ENCODE results near the gene SPTBN4.

DNA sequence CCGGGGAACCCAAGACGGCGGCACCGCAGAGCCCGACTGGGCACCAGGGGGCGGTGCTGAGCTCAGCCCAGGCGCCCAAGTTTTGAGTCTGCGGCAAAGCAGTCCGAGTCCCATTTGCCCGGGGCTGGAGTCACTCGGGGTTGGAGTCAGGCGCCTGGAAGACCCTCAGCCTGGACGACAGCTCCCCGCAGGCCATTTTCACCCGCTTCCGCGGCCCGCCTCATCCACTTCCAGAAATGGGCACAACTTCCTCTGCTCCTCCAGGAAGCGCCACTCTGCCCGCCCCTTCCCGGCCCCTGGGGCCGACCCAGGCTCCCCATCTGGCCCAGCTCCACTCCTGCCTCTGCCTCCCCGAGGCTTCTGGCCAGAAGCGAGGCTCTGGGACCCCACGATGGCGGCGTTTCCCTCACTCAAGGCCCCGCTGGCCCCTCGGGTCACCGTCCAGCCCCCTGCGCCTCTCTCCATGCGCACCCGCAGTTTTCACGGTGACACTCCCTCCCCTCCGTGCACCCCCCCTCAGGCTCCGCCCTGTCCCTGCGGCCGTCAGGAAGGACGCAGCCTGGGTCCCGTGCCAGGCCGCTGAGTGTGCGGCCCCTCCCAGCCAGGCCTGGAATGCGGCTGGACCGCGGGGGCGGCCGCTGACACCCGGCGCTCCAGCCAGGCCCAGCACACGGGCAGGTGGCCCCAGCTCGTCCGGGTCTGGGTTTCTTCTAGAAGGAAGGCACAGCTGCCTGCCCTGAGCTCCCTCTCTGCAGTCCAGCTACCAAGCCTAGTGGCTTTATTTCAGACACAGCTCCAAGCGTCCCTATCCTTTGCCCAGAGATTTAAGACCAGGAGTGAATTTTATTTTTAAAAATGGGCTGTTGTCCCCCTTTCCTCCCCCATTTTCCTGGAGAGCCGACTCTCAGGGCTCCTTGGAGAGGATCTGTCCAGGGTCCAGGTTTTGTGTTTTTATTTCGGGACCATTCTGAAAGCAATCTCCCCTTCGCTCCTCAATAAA is 45.7 kb upstream of the SPTBN4 start:
- no peak for TF ChIP-seq EZH2phosphoT487 (conservative IDR thresholded peaks at IDR 0.05; ENCODE audit: low read length)
- TF ChIP-seq, protein P1, sequence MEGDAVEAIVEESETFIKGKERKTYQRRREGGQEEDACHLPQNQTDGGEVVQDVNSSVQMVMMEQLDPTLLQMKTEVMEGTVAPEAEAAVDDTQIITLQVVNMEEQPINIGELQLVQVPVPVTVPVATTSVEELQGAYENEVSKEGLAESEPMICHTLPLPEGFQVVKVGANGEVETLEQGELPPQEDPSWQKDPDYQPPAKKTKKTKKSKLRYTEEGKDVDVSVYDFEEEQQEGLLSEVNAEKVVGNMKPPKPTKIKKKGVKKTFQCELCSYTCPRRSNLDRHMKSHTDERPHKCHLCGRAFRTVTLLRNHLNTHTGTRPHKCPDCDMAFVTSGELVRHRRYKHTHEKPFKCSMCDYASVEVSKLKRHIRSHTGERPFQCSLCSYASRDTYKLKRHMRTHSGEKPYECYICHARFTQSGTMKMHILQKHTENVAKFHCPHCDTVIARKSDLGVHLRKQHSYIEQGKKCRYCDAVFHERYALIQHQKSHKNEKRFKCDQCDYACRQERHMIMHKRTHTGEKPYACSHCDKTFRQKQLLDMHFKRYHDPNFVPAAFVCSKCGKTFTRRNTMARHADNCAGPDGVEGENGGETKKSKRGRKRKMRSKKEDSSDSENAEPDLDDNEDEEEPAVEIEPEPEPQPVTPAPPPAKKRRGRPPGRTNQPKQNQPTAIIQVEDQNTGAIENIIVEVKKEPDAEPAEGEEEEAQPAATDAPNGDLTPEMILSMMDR (IDR thresholded peaks at IDR 0.05; ENCODE audit: insufficient read depth, low read length, poor library complexity, severe bottlenecking) = peak; percentile 81

All from SU-DHL-6 (cell line).